ENCODE results near the gene PDRG1. TPM values are rescaled to one million over a fixed set of nuclear protein-coding genes. Genes with fewer than 3 reads are reported as not detected.

PDRG1 gene
- 8.0 and 10.1 TPM in 2 replicates for total RNA-seq (2014; rRNA removed; shearing (Covaris generic))
- polyA plus RNA-seq (2014; cell fraction: nucleus; rRNA removed), result 10.0 and 10.5 TPM in 2 replicates

GRCh38 chr20:31951530-31952453 is at the start of gene PDRG1:
TSS of gene PDRG1 (minus strand) at chr20:31952046. CDS start at chr20:31951961, 85 bp downstream.
- peak; percentile 95 for DNase-seq (ENCODE audit: extremely low read depth, low read depth)

GRCh38 chr20:31998246-31998645 is 46.4 kb upstream of the PDRG1 start:
- no peak for DNase-seq (ENCODE audit: extremely low read depth, low read depth)

DNA sequence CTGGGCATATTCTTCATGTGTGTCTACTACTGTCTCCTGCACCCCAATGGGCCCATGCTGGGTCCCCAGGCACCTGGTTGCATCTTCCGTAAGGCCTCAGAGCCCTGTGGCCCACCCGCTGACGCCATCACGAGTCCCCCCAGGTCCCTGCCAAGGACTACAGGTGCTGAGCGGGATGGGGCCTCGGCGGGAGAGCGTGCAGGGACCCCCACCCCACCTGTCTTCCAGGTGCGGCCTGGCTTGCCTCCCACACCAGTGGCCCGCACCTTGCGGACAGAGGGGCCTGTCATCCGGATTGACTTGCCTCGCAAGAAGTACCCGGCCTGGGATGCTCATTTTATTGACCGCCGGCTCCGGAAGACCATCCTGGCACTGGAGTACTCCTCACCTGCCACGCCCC is 45.1 kb upstream of the PDRG1 start:
- no peak for DNase-seq (ENCODE audit: extremely low read depth, low read depth)

DNA sequence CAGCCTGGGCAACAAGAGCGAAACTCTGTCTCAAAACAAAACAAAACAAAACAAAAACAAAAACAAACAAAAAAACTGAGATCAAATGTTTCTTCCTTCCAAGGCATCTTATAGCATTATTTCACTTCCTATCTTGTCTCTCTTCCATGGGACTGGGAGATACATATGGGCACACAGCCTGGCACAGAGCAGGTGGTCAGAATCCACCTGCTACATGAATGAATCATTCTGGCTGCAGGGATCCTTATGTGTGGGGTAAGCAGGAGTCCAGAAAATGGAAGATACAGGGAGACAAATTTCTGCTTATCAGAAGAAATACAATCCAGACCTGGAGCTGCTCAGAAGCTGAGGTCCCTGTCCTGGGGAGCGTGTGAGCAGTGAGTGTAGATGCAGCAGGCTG is 40.2 kb upstream of the PDRG1 start:
- no peak for DNase-seq (ENCODE audit: extremely low read depth, low read depth)

DNA sequence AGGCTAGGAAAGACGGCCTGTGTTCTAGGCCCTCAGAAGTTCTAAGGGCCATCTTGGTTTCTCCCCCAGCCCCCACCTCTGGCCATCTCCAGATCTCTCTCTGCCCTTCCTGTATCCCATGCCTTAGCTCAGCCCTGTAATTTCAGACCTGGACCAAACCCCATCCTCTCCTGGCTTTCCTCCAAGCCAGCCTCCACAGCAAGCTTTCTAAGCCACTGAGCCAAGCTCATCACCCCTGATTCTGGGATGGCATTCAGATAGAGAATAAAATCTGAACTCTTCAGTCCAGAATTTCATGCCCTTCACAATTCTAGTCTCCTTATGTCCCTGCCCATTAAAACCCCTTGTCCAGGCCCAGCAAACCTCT is 39.5 kb upstream of the PDRG1 start:
- DNase-seq (ENCODE audit: extremely low read depth, low read depth), result no peak

DNA sequence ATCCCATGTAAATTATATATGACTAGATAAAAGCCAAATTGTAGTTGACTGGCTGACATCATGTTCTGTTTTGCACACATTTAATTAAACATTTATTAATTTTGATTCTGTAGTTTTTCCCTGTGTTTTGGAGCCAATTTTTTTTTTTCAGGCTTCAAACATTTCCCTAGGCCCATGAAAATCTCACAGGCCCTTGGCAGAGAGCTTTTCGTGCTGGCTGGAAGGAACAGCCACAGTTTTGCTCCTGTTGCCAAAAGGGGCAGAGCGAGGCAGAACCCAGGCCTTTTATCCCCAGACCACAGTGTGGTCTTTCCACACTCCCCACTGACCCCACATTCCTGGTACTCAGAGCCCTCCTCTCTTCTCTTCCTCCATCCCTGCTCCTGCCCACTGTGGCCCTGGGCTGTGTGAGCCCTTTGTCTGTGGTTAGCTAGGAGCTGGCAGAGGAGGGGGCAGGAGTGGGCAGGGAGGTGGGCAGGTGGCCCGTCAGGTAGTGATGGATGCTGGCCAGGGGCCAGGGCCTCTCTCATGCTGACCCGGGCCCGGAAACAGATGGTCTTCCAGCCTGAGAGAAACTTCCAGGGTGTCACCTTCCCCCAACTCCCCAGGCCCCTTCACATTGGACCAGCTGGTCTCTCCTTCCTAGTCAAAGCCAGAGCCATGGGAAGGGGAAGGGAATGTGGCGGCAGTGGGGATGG is 38.9 kb upstream of the PDRG1 start:
- DNase-seq (ENCODE audit: extremely low read depth, low read depth), result no peak

GRCh38 chr20:31989030-31989645 is 37.3 kb upstream of the PDRG1 start:
- DNase-seq (ENCODE audit: extremely low read depth, low read depth), result no peak

GRCh38 chr20:31988430-31989015 is 36.7 kb upstream of the PDRG1 start:
- no peak for DNase-seq (ENCODE audit: extremely low read depth, low read depth)

GRCh38 chr20:31987744-31988143 is 35.9 kb upstream of the PDRG1 start:
- DNase-seq (ENCODE audit: extremely low read depth, low read depth), result no peak

DNA sequence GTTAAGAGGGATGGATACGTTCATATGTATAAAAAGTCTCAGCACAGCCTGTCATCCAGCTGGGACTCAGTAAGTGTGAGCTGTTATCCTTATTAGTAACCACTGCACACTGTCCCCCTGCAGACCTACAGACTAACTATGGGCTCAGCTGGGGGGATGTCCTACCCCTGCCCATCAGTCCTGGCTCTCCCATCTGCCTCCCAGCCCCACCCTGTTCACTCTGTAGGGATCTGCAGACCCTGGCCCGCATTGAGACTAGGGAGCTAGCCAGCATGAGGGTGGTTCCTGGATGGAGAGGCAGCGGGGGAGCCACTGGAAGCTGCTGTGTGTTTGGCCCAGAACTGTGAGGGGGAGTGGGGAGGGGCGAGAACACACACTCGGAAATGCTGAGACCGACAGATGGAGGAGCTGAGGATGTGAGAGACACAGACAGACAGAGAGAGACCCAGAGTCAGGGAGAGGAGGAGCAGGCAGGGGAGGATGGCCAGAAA is 33.2 kb upstream of the PDRG1 start:
- DNase-seq (ENCODE audit: extremely low read depth, low read depth), result no peak

DNA sequence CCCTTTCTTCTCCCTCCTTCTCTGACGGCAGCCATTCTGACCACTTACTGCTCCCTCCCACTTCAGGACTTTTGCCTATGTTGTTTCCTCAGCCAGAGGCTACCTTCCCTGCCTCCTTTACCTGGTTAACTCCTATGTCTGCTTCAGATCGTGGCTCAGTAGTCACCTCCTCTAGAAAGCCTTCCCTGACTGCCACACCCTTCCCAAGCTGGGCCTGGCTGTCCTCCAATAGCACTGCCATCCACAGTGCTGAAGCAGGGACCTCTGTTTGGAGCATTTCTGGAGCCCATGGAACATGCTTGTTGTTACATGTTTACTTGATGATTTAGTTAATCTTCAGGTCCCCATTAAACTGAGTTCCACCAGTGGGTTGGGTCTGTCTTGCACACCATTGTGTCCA is 29.9 kb upstream of the PDRG1 start:
- no peak for DNase-seq (ENCODE audit: extremely low read depth, low read depth)

DNA sequence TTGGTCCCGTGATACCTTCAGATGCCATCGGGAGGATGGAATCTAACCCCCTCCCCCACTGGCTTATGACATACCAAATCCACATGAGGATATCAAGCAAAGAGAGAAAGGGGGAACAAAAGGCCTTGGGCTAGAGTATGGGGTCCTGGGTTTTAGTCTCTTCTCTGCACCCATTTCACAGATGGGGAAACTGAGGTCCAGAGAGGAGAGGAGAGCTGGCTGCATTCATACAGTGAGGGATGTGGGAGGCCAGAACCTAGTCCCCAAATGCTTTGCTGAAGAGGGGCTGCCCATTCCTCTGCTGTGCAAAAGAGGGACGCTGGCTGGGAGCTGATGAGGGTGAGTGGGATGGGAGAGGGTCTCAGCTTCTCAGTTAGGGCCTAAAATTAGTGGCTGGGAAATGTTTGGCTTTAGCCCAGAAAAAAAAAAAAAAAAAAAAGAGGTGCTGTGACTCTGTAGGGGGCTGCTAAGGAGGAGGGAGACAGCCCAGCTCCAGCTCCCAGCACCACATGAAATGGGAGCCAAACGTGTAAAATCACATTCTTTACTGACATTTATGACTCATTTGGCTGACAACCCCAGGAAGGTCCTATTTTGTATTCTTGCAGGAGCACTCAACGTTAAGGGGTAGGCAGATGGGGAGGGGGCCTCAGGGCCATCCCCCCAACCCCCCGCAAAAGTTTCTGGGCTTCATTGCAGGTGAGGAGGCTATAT is 28.0 kb upstream of the PDRG1 start:
- no peak for DNase-seq (ENCODE audit: extremely low read depth, low read depth)

- DNase-seq (ENCODE audit: extremely low read depth, low read depth), result no peak
Observed at GRCh38 chr20:31977080-31977479, 25.2 kb upstream of the PDRG1 start.

DNA sequence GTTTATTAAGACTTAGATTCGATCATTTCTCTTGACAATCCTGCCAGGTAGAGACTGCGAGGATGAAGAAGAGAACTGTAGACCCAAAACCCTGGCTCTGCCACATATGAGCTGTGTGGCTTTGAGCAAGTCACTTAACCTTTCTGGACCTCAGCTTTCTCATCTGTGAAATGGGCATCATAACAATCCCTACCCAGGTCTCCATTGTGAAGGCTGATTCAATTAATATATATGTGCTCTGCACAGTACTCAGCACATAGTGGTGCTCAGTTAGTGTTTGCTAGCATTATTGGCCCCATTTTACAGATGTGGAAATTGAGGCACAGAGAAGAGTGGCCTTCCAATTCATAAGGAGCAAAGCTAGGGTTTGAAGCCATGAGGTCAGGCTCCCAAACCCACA is 24.0 kb upstream of the PDRG1 start:
- no peak for DNase-seq (ENCODE audit: extremely low read depth, low read depth)

- DNase-seq (ENCODE audit: extremely low read depth, low read depth), result no peak
Observed at GRCh38 chr20:31974951-31975487, 23.2 kb upstream of the PDRG1 start.

DNA sequence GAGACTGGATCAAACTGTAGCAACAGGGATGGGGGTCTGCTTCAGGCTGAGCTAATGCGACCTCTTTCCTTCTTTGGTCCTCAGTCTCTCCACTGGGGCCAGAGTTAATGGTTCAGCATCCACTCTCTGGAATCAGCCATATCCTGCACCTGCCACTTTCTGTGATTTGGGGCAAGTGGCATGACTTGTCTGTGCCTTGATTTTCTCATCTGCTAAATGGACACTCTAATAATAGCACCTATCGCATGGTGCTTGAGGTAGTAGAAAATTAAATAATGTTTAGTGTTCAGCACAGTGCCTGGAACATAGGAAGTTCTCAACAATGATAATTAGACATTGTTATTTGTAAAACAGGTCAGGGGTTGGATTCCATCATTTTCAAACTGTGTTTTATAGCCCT is 22.4 kb upstream of the PDRG1 start:
- DNase-seq (ENCODE audit: extremely low read depth, low read depth), result no peak

GRCh38 chr20:31972471-31973021 is 20.7 kb upstream of the PDRG1 start:
- DNase-seq (ENCODE audit: extremely low read depth, low read depth), result no peak

- DNase-seq (ENCODE audit: extremely low read depth, low read depth), result no peak
Observed at GRCh38 chr20:31969991-31970390, 18.1 kb upstream of the PDRG1 start.

- DNase-seq (ENCODE audit: extremely low read depth, low read depth), result peak; percentile 58
Observed at GRCh38 chr20:31968291-31969126, 16.7 kb upstream of the PDRG1 start.

Measured in NCI-H460 (cell line).